GM18907 (cell line): ENCODE results near the gene PRR16.

Experiments used
- ATAC-seq: cut with Tn5 transposase; IDR thresholded peaks from one replicate; pipeline ENCODE4 v1.9.1; 2021; ENCODE audit warnings: mild to moderate bottlenecking, moderate library complexity; ENCODE audit not compliant: unreplicated experiment

Gene PRR16

GRCh38 chr5:120564013-120564412 is 99.9 kb downstream of the PRR16 start:
- no peak for ATAC-seq

DNA sequence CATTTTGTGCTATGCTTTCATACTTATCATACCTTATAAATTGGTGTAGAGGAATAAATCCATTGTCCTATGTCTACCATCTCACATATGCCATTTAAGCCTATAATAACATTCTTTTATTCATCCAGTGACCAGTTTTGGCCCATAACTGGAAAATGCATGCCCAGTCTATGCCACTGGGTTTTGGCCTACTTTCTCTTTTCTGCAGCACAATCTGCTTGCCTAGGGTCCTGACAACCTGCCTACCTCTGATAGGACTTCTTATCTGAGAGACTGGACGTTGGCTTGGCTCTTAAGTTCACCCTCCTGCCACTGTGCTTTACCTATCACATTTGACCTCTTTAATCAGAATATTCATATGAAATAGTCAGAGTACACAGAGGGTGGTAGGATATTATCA is 103.0 kb downstream of the PRR16 start:
- ATAC-seq, result no peak

DNA sequence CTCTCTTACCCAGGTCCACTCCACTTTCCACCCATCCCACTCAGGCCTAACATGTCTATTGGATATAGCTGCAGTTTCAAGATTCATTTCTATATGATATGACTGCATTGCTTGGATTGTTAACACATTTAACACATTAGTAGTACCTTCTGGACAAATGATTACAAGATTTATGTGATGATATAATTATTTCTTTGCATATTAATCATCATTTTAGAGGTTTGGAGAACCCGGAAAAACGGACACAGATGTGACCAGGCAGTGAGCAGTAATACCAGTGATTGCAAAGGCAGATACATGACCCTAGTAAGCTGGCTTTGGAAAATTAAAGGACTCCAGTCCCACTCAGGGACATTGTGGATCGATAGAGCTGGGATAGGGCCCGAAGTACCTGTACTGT is 103.8 kb downstream of the PRR16 start:
- ATAC-seq, result no peak

DNA sequence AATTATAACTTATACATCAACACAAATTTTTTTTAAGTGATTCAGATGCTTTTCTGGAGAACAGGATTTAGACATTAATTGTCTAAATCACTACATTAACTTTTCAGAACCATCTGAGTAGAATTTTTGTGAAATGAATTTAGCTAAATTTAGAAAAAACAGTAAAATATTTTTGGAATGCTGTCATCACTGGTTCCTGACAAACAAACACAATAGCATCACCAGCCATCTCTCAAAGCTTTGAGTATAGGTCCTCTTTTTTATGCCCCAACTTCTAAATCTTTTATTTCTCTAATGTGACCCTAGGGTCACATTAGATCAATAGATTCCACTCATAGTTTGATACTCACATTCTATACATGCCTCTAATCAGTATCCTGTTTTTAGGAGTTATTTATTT is 104.6 kb downstream of the PRR16 start:
- ATAC-seq, result no peak

GRCh38 chr5:120576588-120576987 is 112.5 kb downstream of the PRR16 start:
- ATAC-seq, result no peak

GRCh38 chr5:120582635-120583034 is 118.5 kb downstream of the PRR16 start:
- no peak for ATAC-seq

DNA sequence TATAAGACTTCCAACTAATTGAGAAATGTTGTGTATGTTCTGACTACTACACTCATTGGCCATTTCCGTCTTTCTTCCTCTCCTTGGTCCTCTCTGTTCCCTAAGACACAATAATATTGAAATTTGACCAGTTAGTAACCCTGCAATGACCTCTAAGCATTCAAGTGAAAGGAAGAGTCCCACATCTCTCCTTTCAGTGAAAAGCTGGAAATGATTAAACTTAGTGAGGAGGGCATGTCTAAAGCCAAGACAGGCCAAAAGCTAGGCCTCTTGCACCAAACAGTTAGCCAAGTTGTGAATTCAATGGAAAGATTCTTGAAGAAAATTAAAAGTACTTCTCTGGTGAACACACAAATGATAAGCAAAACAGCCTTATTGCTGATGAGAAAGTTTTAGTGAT is 122.5 kb downstream of the PRR16 start:
- no peak for ATAC-seq

- ATAC-seq, result no peak
These were observed 127.8 kb downstream of the PRR16 start for GRCh38 chr5:120591911-120592310.

DNA sequence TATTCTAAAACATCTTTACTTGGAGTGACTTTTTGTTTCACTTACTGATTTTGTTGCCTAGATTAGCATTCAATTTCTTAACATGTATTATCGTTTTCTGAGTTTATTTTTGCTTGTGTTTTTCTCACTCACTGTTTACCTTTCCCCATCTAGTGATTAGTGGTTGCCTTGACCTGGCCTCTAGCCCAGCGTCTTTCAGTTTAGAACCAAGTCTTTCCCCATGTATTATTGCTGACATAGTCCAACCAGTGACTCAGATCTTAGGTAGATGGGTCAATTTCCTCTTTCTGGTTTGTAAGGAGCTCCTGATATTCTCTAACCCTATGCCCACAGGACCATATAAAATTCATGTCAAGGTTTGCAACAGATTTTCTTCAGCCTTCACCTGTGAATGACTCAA is 135.5 kb downstream of the PRR16 start:
- no peak for ATAC-seq

DNA sequence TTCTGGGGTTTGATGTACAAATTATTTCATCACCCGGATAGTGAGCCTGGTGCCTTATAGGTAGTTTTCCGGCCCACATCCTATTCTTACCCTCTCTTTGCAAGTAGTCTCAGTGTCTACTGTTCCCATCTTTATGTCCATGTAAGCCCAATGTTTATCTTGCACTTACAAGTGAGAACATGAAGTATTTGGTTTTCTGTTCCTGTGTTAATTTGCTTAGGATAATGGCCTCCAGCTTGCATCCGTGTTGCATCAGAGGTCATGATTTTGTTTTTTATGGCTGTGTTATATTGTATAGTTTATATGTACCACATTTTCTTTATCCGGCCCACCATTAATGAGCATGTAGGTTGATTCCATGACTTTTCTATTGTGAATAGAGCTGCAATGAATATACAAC is 136.5 kb downstream of the PRR16 start:
- ATAC-seq, result no peak

GRCh38 chr5:120602033-120602432 is 137.9 kb downstream of the PRR16 start:
- no peak for ATAC-seq

DNA sequence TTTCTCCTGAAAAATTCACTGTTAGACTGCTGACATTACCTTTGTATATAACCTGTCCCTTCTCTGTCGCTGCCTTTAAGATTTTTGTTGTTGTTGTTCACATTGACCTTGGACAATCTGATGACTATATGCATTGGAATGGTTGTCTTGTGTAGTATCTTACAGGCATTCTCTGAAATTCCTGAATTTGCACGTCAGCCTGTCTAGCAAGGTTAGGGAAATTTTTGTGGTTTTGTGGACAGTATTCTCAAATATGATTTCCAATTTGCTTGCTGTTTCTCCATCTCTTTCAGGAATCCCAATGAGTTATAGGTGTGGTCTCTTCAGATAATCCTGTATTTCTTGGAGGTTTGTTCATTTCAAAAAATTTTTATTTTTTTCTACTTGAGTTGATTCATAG is 140.8 kb downstream of the PRR16 start:
- no peak for ATAC-seq

DNA sequence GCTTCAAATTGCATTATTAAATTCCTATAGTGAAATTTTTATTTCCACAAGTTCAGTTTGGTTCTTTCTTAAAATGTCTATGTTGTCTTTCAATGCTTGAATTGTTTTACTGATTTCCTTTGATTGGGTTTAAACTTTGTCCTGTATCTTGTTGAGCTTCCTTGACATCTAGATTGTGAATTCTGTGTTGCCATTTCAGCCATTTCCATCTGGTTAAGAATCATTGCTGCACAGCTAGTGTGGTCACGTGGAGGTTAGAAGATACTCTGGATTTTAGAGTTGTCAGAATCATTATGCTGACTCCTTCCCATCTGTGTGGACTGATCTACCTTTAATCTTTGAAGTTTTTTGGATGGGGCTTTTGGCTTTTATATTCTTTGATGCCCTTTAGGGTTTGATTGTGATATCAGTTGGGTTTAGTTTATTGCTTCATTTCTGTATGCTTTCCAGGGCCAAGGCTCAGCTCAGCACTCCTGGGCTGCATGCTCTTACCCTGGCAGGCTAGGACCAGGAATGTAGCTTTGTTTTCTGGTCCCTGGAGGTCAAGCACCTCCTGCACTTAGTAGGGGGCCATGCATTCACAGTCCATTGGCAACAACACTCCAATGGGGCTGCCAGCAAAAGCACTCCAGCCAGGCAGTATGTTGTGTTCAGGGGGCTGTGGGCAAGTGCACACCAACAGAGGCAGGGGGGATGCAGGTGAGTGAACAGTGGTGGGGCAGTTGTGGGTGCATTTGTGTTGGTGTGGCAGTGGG is 141.4 kb downstream of the PRR16 start:
- ATAC-seq, result no peak

DNA sequence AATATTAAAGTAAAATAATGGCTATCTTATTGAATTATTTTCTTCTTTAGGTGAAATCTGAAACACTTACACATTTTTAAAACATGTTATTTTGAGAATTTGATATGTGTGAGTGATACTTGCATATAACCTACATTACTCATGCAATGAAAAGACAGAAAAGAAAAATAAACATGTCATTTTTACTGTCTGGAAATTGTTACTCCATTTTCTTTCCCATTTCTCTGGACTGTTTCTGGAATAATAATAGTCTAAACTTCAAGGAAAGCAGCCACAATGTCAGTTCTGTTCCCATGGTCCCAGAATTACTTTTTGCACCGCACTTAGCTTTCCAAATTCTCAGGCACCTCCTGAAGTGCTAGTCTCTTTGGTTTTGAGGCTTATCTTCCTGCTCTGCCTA is 145.5 kb downstream of the PRR16 start:
- no peak for ATAC-seq

DNA sequence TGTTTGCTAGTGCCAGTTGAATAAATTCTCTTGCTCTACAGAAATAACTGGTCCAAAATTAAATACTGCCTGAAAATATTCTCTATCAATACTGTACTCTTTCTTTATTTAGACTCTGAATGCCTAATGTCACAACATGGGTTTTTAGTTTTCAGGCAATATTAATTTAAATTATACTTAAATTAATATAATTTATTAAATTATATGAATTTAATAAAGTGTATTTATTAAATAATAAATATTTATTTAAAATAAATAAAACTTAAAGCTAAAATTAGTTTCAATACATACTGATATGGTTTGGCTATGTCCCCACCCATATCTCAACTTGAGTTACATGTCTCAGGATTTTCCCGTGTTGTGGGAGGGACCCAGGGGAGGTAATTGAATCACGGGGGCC is 146.0 kb downstream of the PRR16 start:
- ATAC-seq, result no peak

- no peak for ATAC-seq
These were observed 149.6 kb downstream of the PRR16 start for GRCh38 chr5:120613729-120614128.

- ATAC-seq, result no peak
These were observed 150.6 kb downstream of the PRR16 start for GRCh38 chr5:120614531-120615180.

GRCh38 chr5:120615967-120616645 is 152.0 kb downstream of the PRR16 start:
- ATAC-seq, result no peak

- ATAC-seq, result no peak
These were observed 157.2 kb downstream of the PRR16 start for GRCh38 chr5:120621339-120621738.

DNA sequence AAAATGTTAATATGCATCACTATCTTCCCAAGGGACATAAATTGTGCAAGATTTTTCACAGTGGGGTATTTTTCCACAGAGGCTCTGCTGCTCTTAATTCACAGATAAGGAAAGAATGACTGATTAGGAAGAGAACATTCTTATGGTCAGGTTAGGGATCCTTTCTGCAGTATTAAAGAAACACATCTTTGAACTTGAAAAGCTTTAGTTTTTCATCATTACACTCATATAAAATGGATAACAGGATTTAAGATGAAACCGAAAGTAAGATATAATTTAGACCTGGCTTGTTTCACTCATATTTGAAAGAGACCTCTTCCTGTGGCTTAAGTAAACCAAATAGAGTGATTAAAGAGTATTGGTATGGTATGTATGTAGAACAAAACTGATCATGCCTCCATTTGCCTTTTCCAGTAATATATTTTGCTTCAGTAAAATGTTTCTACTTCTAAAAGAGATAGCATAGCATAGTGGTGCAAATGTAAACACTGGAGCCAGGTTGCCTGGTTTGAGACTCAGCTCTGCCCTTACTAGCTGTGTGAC is 160.0 kb downstream of the PRR16 start:
- ATAC-seq, result no peak

DNA sequence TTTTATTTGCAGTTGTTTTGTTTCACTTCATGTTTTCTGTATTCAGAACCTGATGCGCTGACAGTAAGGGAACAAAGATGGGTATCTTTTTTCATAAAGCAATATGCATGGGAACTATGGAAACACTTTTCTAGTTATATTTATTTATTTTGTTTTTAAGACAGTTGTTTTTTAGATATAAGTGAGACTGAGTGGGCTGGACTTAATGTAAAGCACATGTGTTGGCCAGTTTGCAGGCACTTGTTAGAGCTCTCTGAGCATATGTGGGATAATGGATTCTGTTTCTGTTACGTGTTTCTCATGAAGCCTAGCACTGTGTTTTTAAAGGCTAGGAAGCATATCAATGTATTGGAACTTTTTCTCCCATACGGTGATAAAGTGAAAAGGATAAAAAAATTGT is 164.1 kb downstream of the PRR16 start:
- no peak for ATAC-seq

DNA sequence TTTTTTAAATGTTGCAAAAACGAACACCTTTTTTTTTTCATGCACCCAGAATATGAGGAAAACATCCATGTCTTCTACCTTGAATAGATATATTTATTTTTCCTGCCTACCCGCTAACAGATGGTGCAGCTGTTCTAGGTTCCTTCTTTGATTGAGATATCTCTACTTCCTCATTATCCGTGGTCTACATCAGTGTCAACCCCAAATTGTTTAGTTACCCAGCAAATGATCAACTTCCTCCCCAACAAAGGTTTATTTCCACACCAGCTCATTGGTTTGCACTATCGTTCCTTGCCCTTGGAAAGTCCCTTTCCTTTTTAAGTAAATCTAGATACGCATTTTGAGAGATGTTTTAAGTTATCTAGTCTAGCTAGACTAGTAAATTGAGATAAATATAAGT is 166.4 kb downstream of the PRR16 start:
- no peak for ATAC-seq
